GM23248 (cell line): ENCODE measurements around the gene BBOX1.
"Not testable (repeated sequence)": the region's sequence is repeated elsewhere in the genome, so short reads cannot be mapped to it uniquely, and the experiment has no call there.

Experiments used
- EZH2 ChIP-seq: fragments of 200-600 bp; sonication (generic); IDR thresholded peaks from 2 replicates; pipeline ENCODE4 v1.6.1; 2018; ENCODE audit warnings: antibody characterized with exemption, mild to moderate bottlenecking; ENCODE audit not compliant: insufficient read depth, poor library complexity, severe bottlenecking
- EZH2phosphoT487 ChIP-seq: fragments of 200-600 bp; sonication (generic); IDR thresholded peaks from 2 replicates; pipeline ENCODE4 v1.6.1; 2018; ENCODE audit warnings: antibody characterized with exemption, moderate library complexity, mild to moderate bottlenecking, low read depth; ENCODE audit not compliant: insufficient read depth

DNA sequence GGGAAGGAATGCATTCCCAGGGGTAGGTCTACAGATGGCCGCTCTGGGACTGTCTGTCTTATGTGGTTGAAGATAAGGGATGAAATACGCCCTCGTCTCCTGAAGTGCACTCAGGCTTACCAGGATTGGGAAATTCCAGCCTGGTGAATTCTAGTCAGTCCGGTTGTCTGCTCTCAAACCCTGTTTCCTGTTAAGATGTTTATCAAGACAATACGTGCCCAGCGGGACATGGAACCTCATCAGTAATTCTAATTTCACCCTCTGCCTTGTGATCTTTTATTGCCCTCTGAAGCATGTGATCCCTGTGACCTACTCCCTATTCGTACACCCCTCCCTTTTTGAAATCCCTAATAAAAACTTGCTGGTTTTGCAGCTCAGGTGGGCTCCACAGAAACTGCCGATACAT, 95.3 kb downstream of the BBOX1 start:
- not testable (repeated sequence) for TF ChIP-seq EZH2, EZH2phosphoT487
